GM18909 (cell line): ENCODE results near the gene USPL1.

Source experiments
- ATAC-seq: cut with Tn5 transposase; IDR thresholded peaks from one replicate; pipeline ENCODE4 v1.9.1; 2021; ENCODE audit warnings: mild to moderate bottlenecking; ENCODE audit not compliant: unreplicated experiment, poor library complexity

The USPL1 gene

DNA sequence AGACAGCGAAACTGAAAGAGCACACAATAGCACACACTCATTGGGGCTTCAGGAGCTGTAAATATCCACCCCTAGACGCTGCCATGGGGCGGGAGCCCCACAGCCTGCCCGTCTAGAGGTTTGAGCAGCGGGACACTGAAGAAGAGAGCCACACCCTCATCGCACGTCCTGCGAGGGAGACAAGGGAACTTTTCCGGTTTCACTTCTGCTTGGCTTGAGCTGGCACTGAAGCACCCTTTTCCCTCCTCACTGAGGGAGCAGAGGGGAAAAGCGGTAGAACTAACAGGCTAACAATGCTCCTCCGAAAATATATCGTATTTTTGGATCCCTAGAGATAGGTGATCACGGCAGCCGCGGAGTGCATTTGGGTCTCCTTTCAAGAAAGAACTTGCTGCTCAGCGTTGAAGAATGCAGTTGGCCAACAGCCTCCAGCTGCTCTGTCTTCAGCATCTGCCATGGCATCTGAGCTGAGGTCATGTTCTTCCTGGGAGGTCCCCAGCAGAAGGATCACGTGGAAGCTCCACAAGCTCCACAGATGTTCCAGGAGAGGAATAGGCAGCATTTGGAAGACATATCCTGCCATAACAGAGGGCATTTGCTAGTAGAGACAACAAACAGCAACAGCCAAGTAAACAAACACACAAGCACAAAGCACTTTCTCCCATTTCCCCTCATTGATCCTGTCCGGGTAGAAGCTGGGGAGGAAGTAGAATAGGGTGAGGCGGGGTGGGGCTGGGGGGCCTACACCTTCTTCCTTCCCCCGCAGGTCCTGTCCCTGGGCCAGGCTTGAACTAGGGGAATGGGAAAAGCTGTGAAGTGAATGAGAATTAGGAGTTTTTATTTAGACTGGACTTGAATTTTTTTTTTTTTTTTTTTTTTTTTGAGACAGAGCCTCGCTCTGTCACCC lies 72.8 kb downstream of the USPL1 start:
- ATAC-seq = peak; percentile 82

DNA sequence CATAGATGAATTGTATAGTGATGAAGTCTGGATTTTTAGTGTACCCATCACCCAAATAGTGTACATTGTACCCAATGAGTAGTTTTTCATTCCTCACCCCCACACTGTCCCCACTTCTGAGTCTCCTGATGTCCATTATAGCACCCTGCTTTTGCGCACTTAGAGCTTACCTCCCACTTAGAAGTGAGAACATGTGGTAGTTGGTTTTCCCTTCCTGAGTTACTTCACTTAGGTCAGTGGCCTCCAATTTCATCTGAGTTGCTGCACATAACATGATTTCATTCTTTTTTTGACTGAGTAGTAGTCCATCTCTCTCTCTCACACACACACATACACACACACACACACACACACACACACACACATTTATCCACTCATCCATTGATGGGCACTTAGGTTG lies 74.4 kb downstream of the USPL1 start:
- no peak for ATAC-seq

DNA sequence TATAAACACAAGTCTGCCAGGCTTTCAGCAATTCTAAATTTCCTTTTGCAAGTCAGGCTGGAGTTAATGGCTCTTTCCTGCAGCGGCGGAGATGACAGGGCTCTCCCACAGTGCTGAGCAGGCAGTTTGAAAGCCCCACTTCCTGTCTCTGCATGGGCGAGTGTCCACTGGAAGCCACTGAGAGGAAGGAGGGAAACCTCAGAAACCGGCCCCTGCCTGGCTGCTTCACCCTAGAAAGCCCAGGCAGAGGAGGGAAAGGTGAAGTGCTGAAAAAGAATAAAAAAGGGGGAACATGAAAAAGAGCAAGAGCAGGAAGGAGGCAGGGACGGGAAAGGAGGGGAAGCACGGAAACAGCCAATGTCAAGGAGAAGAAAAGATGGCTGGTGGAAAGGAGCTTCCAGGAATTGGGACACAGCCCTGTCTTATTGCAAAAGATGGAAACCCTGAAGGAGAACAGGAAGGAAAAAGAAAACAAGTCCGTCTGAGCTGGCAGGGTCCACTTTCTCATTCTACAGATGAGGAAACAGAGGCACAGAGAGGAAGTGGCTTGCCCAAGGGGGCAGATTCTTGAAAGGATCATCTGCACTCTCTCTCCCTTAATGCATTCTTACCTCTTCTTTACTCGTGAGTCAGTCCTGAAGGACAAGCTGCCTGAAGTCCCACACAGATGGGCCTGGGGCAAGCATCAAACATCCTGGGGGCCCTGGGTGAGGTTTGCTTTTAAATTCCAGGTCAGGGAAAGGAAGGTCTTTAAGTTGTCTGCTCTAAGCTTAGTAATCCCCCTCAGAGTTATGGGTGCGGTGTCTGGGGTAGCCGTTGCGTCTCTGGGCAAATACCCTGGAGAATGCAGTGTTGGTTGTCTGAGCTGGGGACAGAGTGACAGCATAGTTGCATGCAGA lies 78.8 kb downstream of the USPL1 start:
- no peak for ATAC-seq

GRCh38 chr13:30697177-30697953 lies 79.6 kb downstream of the USPL1 start:
- ATAC-seq = no peak

- ATAC-seq = no peak
These were observed 80.3 kb downstream of the USPL1 start for GRCh38 chr13:30697996-30698401.

GRCh38 chr13:30698488-30699005 lies 80.8 kb downstream of the USPL1 start:
- ATAC-seq = no peak

DNA sequence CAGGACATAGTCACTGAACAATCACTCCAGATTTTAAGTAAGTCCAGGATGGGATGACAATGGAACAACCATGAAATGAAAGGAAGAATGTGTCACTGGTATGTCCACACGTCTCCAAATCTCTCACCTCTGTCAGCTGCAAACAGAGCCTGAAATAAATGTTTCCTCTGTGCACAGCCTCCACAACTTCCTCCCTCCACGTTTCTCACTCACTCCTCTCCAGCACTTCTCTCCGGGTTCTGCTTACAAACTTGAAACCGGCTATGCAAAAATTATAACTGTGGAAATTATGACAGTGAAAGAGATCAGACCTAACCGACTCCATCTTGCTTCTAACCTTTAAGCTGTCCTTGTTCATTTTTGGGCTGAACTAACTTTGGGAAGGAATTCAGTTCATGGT lies 82.6 kb downstream of the USPL1 start:
- no peak for ATAC-seq

DNA sequence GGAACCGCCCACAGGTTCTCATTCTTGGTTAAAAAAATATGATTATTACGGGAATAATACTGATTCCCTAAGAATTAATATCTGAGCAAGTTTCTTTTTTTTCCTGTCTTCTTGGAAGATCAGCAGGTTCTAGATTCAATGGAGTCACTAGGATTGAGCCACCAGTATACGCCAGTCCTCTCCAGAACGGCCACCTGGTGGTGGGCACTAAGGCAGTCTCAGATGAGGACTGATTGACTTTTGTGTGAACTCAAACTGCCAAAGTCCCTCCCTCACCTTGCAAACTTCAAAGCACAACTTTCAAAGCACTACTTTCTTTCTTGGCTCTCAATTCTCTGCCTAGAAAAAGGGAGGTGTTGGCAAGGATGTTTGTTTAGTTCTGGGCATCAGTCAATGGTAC lies 84.3 kb downstream of the USPL1 start:
- no peak for ATAC-seq

GRCh38 chr13:30704596-30704995 lies 86.9 kb downstream of the USPL1 start:
- no peak for ATAC-seq

DNA sequence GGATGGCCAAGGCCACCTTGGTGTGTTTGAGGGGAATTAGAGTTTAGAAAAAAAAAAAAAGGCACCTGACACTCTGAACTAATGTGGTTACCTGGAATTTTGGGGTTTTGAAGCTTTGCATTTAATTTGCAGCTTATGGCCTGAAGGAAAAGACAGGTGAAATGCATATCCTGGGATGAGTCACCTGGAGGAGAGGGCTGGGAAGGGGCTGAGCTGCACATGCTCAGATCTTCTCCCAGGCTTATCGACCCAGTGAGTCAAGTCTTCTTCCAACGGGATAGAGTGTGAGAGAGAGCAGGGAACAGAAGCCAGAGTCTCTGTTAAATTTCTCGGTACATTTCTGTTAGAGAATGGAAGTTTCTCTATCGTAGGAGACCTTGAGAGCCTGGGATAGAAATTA lies 88.0 kb downstream of the USPL1 start:
- ATAC-seq = no peak

- no peak for ATAC-seq
These were observed 90.8 kb downstream of the USPL1 start for GRCh38 chr13:30708541-30708940.
